K562 (cell line): ENCODE data around the gene ZNF48. TPM values are rescaled to one million over a fixed set of nuclear protein-coding genes. Genes with fewer than 3 reads are reported as not detected.
A peak's percentile ranks its signal among the peaks of the same experiment; 100 is the strongest.

Source experiments
- CBX3 ChIP-seq, 2 experiments: IDR thresholded peaks; 1 replicate in 1 of 2; 2 replicates in 1 of 2; pipeline ENCODE4 v1.6.1; 2012; ENCODE audit warnings: inconsistent platforms in 2 of 2, low read length in 2 of 2, borderline replicate concordance in 1 of 2, control low read depth in 1 of 2
- ELF4 ChIP-seq: fragments of 450-650 bp; formaldehyde crosslinking; IDR thresholded peaks from 2 replicates; pipeline ENCODE4 v1.4.0; 2022; ENCODE audit warnings: missing genetic modification characterization
- NONO ChIP-seq, 2 experiments: fragments of 200-400 bp in 1 of 2; fragments of 450-650 bp in 1 of 2; formaldehyde crosslinking in 1 of 2; IDR thresholded peaks; 2 replicates each; pipeline ENCODE4 v1.6.1; 2017; ENCODE audit warnings: low read depth in 2 of 2, mild to moderate bottlenecking in 2 of 2, moderate library complexity in 2 of 2, low read length in 1 of 2
- POLR2G ChIP-seq: fragments of 200-400 bp; formaldehyde crosslinking; IDR thresholded peaks from 2 replicates; pipeline ENCODE4 v1.6.1; 2017; ENCODE audit warnings: low read depth, mild to moderate bottlenecking, antibody characterized with exemption, low read length, moderate library complexity
- RAD21 ChIP-seq, 2 experiments: fragments of 250-450 bp in 1 of 2; fragments of 450-650 bp in 1 of 2; sonication (Bioruptor Pico) in 1 of 2; formaldehyde crosslinking in 1 of 2; IDR thresholded peaks in 1 of 2; conservative IDR thresholded peaks in 1 of 2; 2 replicates each; pipeline versions ENCODE4 v1.4.0 to v1.8.0; 2020 to 2022; ENCODE audit warnings: mild to moderate bottlenecking in 2 of 2, moderate library complexity in 1 of 2
- RBFOX2 ChIP-seq: fragments of 200-400 bp; formaldehyde crosslinking; IDR thresholded peaks from 2 replicates; pipeline ENCODE4 v1.6.1; 2017; ENCODE audit warnings: low read depth, mild to moderate bottlenecking, low read length, moderate library complexity
- TAF15 ChIP-seq: fragments of 200-400 bp; formaldehyde crosslinking; IDR thresholded peaks from 2 replicates; pipeline ENCODE4 v1.6.1; 2017; ENCODE audit warnings: mild to moderate bottlenecking, low read depth, low read length, moderate library complexity
- TCF7 ChIP-seq: sonication (generic); IDR thresholded peaks from 2 replicates; pipeline ENCODE4 v1.6.1; 2016; ENCODE audit warnings: antibody characterized with exemption, borderline replicate concordance
- polyA plus RNA-seq, 8 experiments: library from polyadenylated mRNA; depleted of rRNA in 4 of 8; stranded (reverse) in 5 of 8; unstranded in 3 of 8; fragments of >200 nt; fragmentation: Nextera tagmentation in 2 of 8; fragmentation: Illumina TruSeq in 1 of 8; extraction: Ambion mirVana in 2 of 8; extraction: Trizol in 1 of 8; gene quantifications; 2 replicates each; pipeline versions ENCODE4 v1.2.1 to v1.2.3, GENCODE V29; 2011 to 2014; ENCODE audit warnings: inconsistent platforms in 1 of 8, missing spikeins in 1 of 8
- total RNA-seq, 7 experiments: library from RNA; depleted of rRNA in 6 of 7; stranded (reverse); fragments of >200 nt in 6 of 7; fragmentation: Illumina TruSeq in 2 of 7; extraction: Trizol in 2 of 7; gene quantifications; 2 replicates each; pipeline versions ENCODE4 v1.2.1 to v1.2.3, GENCODE V29; 2011 to 2021; ENCODE audit warnings: low replicate concordance in 1 of 7
- TF ChIP-seq, protein P1 (sequence below), 3 experiments: fragments of 200-800 bp in 1 of 3; fragments of 250-450 bp in 1 of 3; fragments of 450-650 bp in 1 of 3; sonication (Bioruptor Pico) in 1 of 3; sonication (Bioruptor generic) in 1 of 3; formaldehyde crosslinking in 1 of 3; IDR thresholded peaks; 2 replicates each; pipeline versions ENCODE4 v1.6.1 to v1.8.0; 2016 to 2022; ENCODE audit warnings: mild to moderate bottlenecking in 2 of 3, missing genetic modification characterization in 2 of 3, missing compliant biosample characterization in 1 of 3, moderate library complexity in 1 of 3
- TF ChIP-seq, protein P2 (sequence below): sonication (generic); formaldehyde crosslinking; IDR thresholded peaks from 2 replicates; pipeline ENCODE4 v1.8.1; 2023; ENCODE audit warnings: mild to moderate bottlenecking, missing genetic modification reagents, moderate library complexity
- TF ChIP-seq, protein P3 (sequence below), 2 experiments: IDR thresholded peaks in 1 of 2; conservative IDR thresholded peaks in 1 of 2; 2 replicates each; pipeline ENCODE4 v1.6.1; 2016; ENCODE audit warnings: low read depth in 2 of 2, mild to moderate bottlenecking in 1 of 2, missing compliant biosample characterization in 1 of 2, missing genetic modification characterization in 1 of 2, moderate library complexity in 1 of 2
- TF ChIP-seq, protein P4 (sequence below): sonication (generic); formaldehyde crosslinking; IDR thresholded peaks from 2 replicates; pipeline ENCODE4 v1.9.0; 2022; ENCODE audit warnings: mild to moderate bottlenecking, missing genetic modification reagents
- TF ChIP-seq, protein P5 (sequence below): fragments of 450-650 bp; IDR thresholded peaks from 2 replicates; pipeline ENCODE4 v1.6.1; 2018; ENCODE audit not compliant: partially characterized antibody

Gene ZNF48
- total and polyA plus RNA-seq, 9 of the 15 experiments (the other 6 are each of a cell fraction or from before 2014, with no cell fraction given), result 0.38 to 11.6 (median 4.7) TPM

DNA sequence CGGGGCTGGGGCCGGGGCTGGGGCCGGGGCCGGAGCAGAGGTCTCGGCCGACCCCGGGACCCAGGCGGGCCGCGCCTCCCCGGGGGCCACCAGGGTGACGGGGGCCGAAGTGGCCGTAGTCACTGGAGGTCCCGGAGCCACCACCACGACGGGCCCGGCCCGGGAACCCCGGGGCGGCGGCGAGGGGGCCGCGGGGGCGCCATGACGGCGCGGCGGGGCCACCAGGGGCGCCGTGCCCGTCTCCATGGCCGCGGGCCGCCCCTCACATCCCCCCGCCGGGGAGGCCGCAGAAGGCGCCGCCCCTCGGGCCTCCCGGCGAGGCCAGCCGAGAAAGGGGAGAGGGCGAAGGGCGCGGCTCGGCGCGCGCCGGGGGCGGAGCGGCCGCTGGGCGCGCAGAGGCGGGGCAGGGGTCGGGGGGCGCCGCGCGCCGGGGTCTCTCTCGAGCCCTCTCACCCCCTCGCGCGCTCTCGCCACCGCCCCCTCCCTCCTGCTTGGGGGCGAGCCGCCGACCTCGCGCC, 25.2 kb upstream of the ZNF48 start (continued):
- TF ChIP-seq, protein P1, sequence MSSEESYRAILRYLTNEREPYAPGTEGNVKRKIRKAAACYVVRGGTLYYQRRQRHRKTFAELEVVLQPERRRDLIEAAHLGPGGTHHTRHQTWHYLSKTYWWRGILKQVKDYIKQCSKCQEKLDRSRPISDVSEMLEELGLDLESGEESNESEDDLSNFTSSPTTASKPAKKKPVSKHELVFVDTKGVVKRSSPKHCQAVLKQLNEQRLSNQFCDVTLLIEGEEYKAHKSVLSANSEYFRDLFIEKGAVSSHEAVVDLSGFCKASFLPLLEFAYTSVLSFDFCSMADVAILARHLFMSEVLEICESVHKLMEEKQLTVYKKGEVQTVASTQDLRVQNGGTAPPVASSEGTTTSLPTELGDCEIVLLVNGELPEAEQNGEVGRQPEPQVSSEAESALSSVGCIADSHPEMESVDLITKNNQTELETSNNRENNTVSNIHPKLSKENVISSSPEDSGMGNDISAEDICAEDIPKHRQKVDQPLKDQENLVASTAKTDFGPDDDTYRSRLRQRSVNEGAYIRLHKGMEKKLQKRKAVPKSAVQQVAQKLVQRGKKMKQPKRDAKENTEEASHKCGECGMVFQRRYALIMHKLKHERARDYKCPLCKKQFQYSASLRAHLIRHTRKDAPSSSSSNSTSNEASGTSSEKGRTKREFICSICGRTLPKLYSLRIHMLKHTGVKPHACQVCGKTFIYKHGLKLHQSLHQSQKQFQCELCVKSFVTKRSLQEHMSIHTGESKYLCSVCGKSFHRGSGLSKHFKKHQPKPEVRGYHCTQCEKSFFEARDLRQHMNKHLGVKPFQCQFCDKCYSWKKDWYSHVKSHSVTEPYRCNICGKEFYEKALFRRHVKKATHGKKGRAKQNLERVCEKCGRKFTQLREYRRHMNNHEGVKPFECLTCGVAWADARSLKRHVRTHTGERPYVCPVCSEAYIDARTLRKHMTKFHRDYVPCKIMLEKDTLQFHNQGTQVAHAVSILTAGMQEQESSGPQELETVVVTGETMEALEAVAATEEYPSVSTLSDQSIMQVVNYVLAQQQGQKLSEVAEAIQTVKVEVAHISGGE (CRISPR knock-in tag; IDR thresholded peaks at IDR 0.05), result 0 out of 6 replicates have a peak, but pooled peaks of 1 of the 3 experiments have one; percentile 15
- TF ChIP-seq CBX3 (IDR thresholded peaks at IDR 0.05; ENCODE audit: borderline replicate concordance in 1 of 2, low read length in 2 of 2), result no peak
- 0 out of 4 replicates have a peak, but pooled peaks of 1 of the 2 experiments have one; percentile 44 for TF ChIP-seq NONO (IDR thresholded peaks at IDR 0.05; ENCODE audit: low read depth in 2 of 2, low read length in 1 of 2)
- TF ChIP-seq, protein P2, sequence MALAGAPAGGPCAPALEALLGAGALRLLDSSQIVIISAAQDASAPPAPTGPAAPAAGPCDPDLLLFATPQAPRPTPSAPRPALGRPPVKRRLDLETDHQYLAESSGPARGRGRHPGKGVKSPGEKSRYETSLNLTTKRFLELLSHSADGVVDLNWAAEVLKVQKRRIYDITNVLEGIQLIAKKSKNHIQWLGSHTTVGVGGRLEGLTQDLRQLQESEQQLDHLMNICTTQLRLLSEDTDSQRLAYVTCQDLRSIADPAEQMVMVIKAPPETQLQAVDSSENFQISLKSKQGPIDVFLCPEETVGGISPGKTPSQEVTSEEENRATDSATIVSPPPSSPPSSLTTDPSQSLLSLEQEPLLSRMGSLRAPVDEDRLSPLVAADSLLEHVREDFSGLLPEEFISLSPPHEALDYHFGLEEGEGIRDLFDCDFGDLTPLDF, result no peak
- no peak; the same call in 1 of the 2 replicates for TF ChIP-seq RBFOX2
- TF ChIP-seq, protein P3, sequence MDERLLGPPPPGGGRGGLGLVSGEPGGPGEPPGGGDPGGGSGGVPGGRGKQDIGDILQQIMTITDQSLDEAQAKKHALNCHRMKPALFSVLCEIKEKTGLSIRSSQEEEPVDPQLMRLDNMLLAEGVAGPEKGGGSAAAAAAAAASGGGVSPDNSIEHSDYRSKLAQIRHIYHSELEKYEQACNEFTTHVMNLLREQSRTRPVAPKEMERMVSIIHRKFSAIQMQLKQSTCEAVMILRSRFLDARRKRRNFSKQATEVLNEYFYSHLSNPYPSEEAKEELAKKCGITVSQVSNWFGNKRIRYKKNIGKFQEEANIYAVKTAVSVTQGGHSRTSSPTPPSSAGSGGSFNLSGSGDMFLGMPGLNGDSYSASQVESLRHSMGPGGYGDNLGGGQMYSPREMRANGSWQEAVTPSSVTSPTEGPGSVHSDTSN (CRISPR knock-in tag; IDR thresholded peaks at IDR 0.05; ENCODE audit: low read depth), result no peak
- TF ChIP-seq, protein P3 (tag; conservative IDR thresholded peaks at IDR 0.05; ENCODE audit: low read depth), result no peak
- TF ChIP-seq TAF15, result no peak
- no peak for TF ChIP-seq ELF4
- TF ChIP-seq, protein P4, sequence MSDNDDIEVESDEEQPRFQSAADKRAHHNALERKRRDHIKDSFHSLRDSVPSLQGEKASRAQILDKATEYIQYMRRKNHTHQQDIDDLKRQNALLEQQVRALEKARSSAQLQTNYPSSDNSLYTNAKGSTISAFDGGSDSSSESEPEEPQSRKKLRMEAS (CRISPR knock-in tag), result no peak
- no peak for TF ChIP-seq TCF7
- TF ChIP-seq, protein P5, sequence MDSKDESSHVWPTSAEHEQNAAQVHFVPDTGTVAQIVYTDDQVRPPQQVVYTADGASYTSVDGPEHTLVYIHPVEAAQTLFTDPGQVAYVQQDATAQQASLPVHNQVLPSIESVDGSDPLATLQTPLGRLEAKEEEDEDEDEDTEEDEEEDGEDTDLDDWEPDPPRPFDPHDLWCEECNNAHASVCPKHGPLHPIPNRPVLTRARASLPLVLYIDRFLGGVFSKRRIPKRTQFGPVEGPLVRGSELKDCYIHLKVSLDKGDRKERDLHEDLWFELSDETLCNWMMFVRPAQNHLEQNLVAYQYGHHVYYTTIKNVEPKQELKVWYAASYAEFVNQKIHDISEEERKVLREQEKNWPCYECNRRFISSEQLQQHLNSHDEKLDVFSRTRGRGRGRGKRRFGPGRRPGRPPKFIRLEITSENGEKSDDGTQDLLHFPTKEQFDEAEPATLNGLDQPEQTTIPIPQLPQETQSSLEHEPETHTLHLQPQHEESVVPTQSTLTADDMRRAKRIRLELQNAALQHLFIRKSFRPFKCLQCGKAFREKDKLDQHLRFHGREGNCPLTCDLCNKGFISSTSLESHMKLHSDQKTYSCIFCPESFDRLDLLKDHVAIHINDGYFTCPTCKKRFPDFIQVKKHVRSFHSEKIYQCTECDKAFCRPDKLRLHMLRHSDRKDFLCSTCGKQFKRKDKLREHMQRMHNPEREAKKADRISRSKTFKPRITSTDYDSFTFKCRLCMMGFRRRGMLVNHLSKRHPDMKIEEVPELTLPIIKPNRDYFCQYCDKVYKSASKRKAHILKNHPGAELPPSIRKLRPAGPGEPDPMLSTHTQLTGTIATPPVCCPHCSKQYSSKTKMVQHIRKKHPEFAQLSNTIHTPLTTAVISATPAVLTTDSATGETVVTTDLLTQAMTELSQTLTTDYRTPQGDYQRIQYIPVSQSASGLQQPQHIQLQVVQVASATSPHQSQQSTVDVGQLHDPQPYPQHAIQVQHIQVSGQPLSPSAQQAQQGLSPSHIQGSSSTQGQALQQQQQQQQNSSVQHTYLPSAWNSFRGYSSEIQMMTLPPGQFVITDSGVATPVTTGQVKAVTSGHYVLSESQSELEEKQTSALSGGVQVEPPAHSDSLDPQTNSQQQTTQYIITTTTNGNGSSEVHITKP, result no peak
- no peak for TF ChIP-seq RAD21 (CRISPR knock-in tag; conservative IDR thresholded peaks at IDR 0.05 in 1 of 2, IDR thresholded peaks at IDR 0.05 in 1 of 2)
- peak; percentile 75 for TF ChIP-seq POLR2G
